ENCODE data around the gene KIRREL1.

Gene KIRREL1

DNA sequence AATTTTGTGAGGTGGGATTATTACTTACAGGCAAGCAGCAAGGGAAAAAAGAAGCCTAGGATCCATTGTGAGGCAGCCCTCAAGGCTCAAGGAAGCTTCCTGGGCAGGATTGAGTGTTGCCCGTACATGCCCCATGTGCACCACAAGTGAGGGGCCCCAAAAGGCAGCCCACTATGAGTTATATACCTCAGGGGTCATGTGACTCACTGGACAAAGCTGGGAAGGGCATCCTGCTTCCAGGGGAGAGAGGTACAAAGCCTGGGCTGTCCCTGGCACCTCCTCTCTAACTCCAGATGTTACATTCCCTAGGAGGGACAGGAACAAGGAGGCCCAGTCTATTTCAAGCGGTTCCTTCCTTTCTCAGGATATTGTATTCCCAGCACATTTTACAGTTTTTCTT lies 153.3 kb downstream of the KIRREL1 start:
- no peak for DNase-seq (ENCODE audit: low read depth)

GRCh38 chr1:158147401-158147800 lies 154.0 kb downstream of the KIRREL1 start:
- DNase-seq (ENCODE audit: low read depth) = no peak

DNA sequence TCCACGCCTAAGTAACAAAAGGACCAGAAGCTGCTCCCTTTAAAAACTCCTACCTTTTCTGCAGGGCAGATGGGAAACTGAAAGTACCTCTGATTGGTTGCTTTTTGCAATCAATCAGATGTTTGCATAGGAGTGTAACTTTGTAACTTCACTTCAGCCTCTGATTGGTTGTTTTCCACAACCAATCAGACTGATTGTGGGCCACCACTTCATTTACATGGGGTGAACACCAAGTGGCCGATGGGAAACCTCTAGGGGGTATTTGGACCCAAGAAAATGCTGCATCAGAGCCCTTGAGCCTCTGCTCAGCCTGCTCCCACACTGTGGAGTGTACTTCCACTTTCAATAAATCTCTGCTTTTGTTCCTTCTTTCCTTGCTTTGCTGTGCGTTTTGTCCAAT lies 154.4 kb downstream of the KIRREL1 start:
- DNase-seq (ENCODE audit: low read depth) = no peak

DNA sequence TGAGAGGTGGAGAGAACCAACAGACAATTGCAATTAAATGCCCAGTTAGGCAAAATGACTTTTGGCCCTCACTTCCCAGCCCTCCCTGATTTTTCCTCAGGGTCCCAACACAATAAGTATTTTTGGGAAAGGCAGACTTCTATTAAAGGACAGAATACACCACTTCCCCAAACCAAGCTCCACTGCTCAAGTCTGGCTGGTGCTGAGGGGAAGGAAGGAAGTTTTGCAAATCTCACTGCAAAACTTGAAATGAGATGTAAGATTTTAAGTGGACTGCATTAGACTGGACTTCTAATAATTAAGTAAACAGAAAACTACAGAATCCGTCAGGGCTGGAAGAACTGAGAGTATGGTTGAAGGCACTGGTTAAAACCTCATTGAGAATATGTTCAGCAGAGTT lies 155.0 kb downstream of the KIRREL1 start:
- no peak for DNase-seq (ENCODE audit: low read depth)

DNA sequence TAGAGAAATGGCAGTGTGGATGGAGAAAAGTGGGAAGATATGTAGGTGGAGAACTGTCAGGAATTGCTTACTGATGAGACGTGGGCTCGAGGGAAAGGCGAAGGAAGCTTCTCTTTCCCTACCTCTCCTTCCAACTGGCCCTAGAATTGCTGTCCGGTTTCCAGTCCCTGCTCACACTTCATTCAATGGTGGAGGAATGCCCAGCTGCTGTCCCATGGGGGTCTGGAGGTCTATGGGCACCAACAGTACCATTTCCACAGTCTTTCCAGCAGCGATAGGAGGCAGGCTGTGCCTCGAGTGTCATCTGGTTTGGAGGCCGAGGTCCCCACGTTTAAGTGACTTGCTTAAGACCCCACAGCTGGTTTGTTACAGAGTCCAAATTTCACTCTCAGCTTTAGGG lies 155.7 kb downstream of the KIRREL1 start:
- no peak for DNase-seq (ENCODE audit: low read depth)
